GM12878 (cell line): ENCODE results near the gene TM4SF18. TPM values are rescaled to one million over a fixed set of nuclear protein-coding genes. Genes with fewer than 3 reads are reported as not detected.

Experiments used
- ATAC-seq: fragments of 200-7000 bp; cut with Tn5 transposase; 3 replicates; pipeline ENCODE4 v1.9.1; 2020; ENCODE audit warnings: mild to moderate bottlenecking, moderate library complexity
- BruUV-seq: library from RNA; stranded (reverse); fragments of 400-500 nt; replicated peaks from 2 replicates; lab custom pipeline; 2021; lab: Mats Ljungman, UMichigan
- CTCF ChIA-PET: fragments of 300-600 bp; sonication (Branson Sonifier 250); formaldehyde crosslinking; extraction: SDS; loops from one replicate; lab custom pipeline; 2021; ENCODE audit warnings: inconsistent platforms; lab: Yijun Ruan, JAX
- POLR2A ChIA-PET: fragments of 350-600 bp; formaldehyde crosslinking; extraction: SDS; loops from one replicate; lab custom pipeline; 2021; ENCODE audit warnings: inconsistent platforms; lab: Charles Lee
- RAD21 ChIA-PET: fragments of 300-600 bp; sonication (Branson Sonifier 250); formaldehyde crosslinking; loops from one replicate; lab custom pipeline; 2023; ENCODE audit warnings: antibody characterized with exemption; ENCODE audit not compliant: unreplicated experiment; lab: Charles Lee
- SMC1A ChIA-PET: fragments of 300-600 bp; sonication (Branson Sonifier 250); formaldehyde crosslinking; loops from one replicate; lab custom pipeline; 2023; ENCODE audit not compliant: unreplicated experiment, uncharacterized antibody; lab: Charles Lee
- DNase-seq: peaks from one replicate; pipeline ENCODE4 v3.0.0-alpha.2; 2011; ENCODE audit warnings: low read depth, low spot score
- FAIRE-seq: peaks from 3 replicates; lab custom pipeline; 2011; peaks lifted over from hg19 to GRCh38; lab: Jason Lieb, UNC
- H2AFZ ChIP-seq: 2 replicates; pipeline ENCODE4 v1.6.0; 2011; ENCODE audit warnings: low read depth, low read length, control low read depth; ENCODE audit not compliant: control insufficient read depth
- H3K27ac ChIP-seq: 2 replicates; pipeline ENCODE4 v1.5.1; 2011; ENCODE audit warnings: control low read depth; ENCODE audit not compliant: control insufficient read depth, insufficient read depth
- H3K27me3 ChIP-seq, 2 experiments: replicated peaks in 1 of 2; 2 replicates each; pipeline versions ENCODE4 v1.6.0 to v1.6.1; 2011; ENCODE audit warnings: low read length in 1 of 2; ENCODE audit not compliant: control insufficient read depth in 2 of 2, insufficient read depth in 2 of 2
- H3K36me3 ChIP-seq, 2 experiments: 2 replicates each; pipeline ENCODE4 v1.5.1; 2011; ENCODE audit warnings: low read length in 1 of 2; ENCODE audit not compliant: control insufficient read depth in 2 of 2, insufficient read depth in 2 of 2
- H3K4me1 ChIP-seq: 2 replicates; pipeline ENCODE4 v1.6.1; 2011; ENCODE audit warnings: mild to moderate bottlenecking, low read length, moderate library complexity, mixed read lengths; ENCODE audit not compliant: control insufficient read depth, insufficient read depth
- H3K4me2 ChIP-seq: 2 replicates; pipeline ENCODE4 v1.6.0; 2011; ENCODE audit warnings: control low read depth; ENCODE audit not compliant: control insufficient read depth, insufficient read depth
- H3K4me3 ChIP-seq: fragments of 200-600 bp; sonication (generic); 2 replicates; pipeline ENCODE4 v1.5.1; 2016
- H3K79me2 ChIP-seq: 2 replicates; pipeline ENCODE4 v1.6.0; 2011; ENCODE audit warnings: low read length; ENCODE audit not compliant: control insufficient read depth, insufficient read depth
- H3K9ac ChIP-seq: 2 replicates; pipeline ENCODE4 v1.8.0; 2011; ENCODE audit warnings: low read length, control low read depth, mixed read lengths; ENCODE audit not compliant: control insufficient read depth, insufficient read depth
- H3K9me3 ChIP-seq: replicated peaks from 3 replicates; pipeline ENCODE4 v1.5.1; 2011; ENCODE audit warnings: mild to moderate bottlenecking, low read length; ENCODE audit not compliant: control insufficient read depth, insufficient read depth
- H4K20me1 ChIP-seq: 2 replicates; pipeline ENCODE4 v1.6.0; 2011; ENCODE audit not compliant: control insufficient read depth, insufficient read depth
- CEBPB ChIP-seq, 2 experiments: fragments of 150-350 bp in 1 of 2; IDR thresholded peaks; 2 replicates each; pipeline ENCODE4 v1.6.1; 2012 to 2014; ENCODE audit warnings: low read depth in 2 of 2, low read length in 2 of 2, borderline replicate concordance in 1 of 2, inconsistent platforms in 1 of 2
- EGR1 ChIP-seq, 2 experiments: IDR thresholded peaks; 1 replicate in 1 of 2; 2 replicates in 1 of 2; pipeline ENCODE4 v1.6.1; 2011 to 2012; ENCODE audit warnings: low read depth in 2 of 2, low read length in 2 of 2, borderline replicate concordance in 1 of 2, mild to moderate bottlenecking in 1 of 2, moderate library complexity in 1 of 2
- NR2F1 ChIP-seq: fragments of 450-650 bp; conservative IDR thresholded peaks from 2 replicates; pipeline ENCODE4 v1.6.1; 2017; ENCODE audit warnings: mild to moderate bottlenecking
- RBBP5 ChIP-seq: fragments of 200-600 bp; sonication (generic); conservative IDR thresholded peaks from 2 replicates; pipeline ENCODE4 v1.6.1; 2016
- RFX5 ChIP-seq: IDR thresholded peaks from 2 replicates; pipeline ENCODE4 v1.6.1; 2011; ENCODE audit warnings: low read depth, low read length, improper control_type of control experiment
- SIN3A ChIP-seq: IDR thresholded peaks from 2 replicates; pipeline ENCODE4 v1.6.1; 2012; ENCODE audit warnings: low read depth, low read length, improper control_type of control experiment
- WGBS: methylation state at CpG from one replicate; pipeline ENCODE4 v1.1.6; 2016; ENCODE audit warnings: low lambda C conversion rate; ENCODE audit not compliant: insufficient replicate concordance, insufficient coverage; ENCODE audit errors: missing lambda C conversion rate; 5-methylcytosine and 5-hydroxymethylcytosine counted together
- in situ Hi-C: fragments of 300-500 bp; cut with MboI; formaldehyde crosslinking; loops from 9 replicates; pipeline ENCODE4 v1.14.3; 2018; ENCODE audit warnings: mixed read lengths
- intact Hi-C: fragments of 100-400 bp; cut with micrococcal nuclease; formaldehyde crosslinking; loops from one replicate; pipeline ENCODE4 v1.14.2; 2022; ENCODE audit not compliant: unreplicated experiment
- polyA plus RNA-seq, 11 experiments: library from polyadenylated mRNA; depleted of rRNA in 4 of 11; unstranded in 6 of 11; stranded (reverse) in 5 of 11; fragments of >200 nt; fragmentation: Nextera tagmentation in 4 of 11; fragmentation: Illumina TruSeq in 1 of 11; extraction: Ambion mirVana in 4 of 11; extraction: Trizol in 1 of 11; gene quantifications; 1 replicate in 1 of 11; 2 replicates in 10 of 11; pipeline versions ENCODE4 v1.2.1 to v1.2.3, GENCODE V29; 2011 to 2016; ENCODE audit warnings: inconsistent platforms in 2 of 11, missing spikeins in 2 of 11, low read depth in 1 of 11
- total RNA-seq, 4 experiments: library from RNA; depleted of rRNA in 3 of 4; stranded (reverse); fragments of >200 nt in 3 of 4; fragmentation: Illumina TruSeq in 1 of 4; extraction: Trizol in 1 of 4; gene quantifications; 2 replicates each; pipeline versions ENCODE4 v1.2.1 to v1.2.3, GENCODE V29; 2013 to 2021
- TF ChIP-seq, protein P1 (sequence below): fragments of 450-650 bp; formaldehyde crosslinking; IDR thresholded peaks from 2 replicates; pipeline ENCODE4 v1.4.0; 2022; ENCODE audit warnings: mild to moderate bottlenecking, moderate library complexity
- TF ChIP-seq, protein P2 (sequence below): IDR thresholded peaks from 2 replicates; pipeline ENCODE4 v1.6.1; 2011; ENCODE audit warnings: mild to moderate bottlenecking, low read depth, low read length, moderate library complexity; ENCODE audit not compliant: insufficient replicate concordance

TM4SF18 gene
- total and polyA plus RNA-seq, 10 of the 15 experiments (the other 5 are each of a cell fraction or from before 2014, with no cell fraction given), result 0.01 TPM; not detected in 9

DNA sequence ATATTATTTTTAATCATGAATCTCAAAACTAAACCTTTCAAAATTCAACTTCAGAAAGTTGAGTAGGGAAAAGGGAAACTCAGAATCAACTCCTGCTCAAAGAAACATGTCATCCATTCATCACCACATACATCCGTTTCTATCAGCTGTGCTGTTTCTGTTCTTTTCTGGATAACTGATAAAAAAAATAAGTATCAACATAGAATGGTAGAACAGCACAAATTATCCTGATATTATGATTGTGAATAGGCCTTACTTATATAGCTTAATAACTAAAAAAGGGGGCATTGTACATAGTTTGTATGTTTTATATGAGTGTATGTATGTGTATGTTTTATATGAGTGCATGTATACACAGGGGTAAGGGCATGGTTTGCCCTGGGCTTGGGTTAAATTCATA lies 41.0 kb upstream of the TM4SF18 start:
- Histone ChIP-seq H3K27ac (no peak overlapping the region), H3K9me3 (no peaks in the 10 kb centered on the region), H3K36me3 (no peaks in the 10 kb centered on the region), H3K4me1 (no peaks in the 10 kb centered on the region), H3K4me3 (no peak overlapping the region), H3K27me3 (no peaks in the 10 kb centered on the region; a peak in 1 of 4 replicates), H2AFZ (no peak overlapping the region), H4K20me1 (no peaks in the 10 kb centered on the region), H3K9ac (no peak overlapping the region), H3K79me2 (no peaks in the 10 kb centered on the region), H3K4me2 (no peak overlapping the region)
- ChIA-PET SMC1A (interaction anchor here (1.5 to 1.6 kb wide), 3 partner anchors 10 to 106 kb away, joined by 5 to 8 read pairs (median 5); no protein-coding TSS in a partner anchor), CTCF (interaction anchor here (0.7 to 1.4 kb wide), 3 partner anchors 10 to 105 kb away, joined by 3 read pairs; no protein-coding TSS in a partner anchor), RAD21 (no interaction called here), POLR2A (no interaction called here)
- in situ Hi-C loops, result no loop called here
- DNase-seq (no peak), ATAC-seq (no peak), FAIRE-seq (no peak)
- intact Hi-C loops, result loop anchor here (2.0 kb wide), 1 partner anchor 22 kb away; no protein-coding TSS in a partner anchor
- 0% methylated on average over 1 of the region's 1 CpG for WGBS
- BruUV-seq, result no TSS peak
- no peak for TF ChIP-seq CEBPB (IDR thresholded peaks at IDR 0.05; ENCODE audit: borderline replicate concordance in 1 of 2, low read depth in 2 of 2, low read length in 2 of 2)
- TF ChIP-seq, protein P1, sequence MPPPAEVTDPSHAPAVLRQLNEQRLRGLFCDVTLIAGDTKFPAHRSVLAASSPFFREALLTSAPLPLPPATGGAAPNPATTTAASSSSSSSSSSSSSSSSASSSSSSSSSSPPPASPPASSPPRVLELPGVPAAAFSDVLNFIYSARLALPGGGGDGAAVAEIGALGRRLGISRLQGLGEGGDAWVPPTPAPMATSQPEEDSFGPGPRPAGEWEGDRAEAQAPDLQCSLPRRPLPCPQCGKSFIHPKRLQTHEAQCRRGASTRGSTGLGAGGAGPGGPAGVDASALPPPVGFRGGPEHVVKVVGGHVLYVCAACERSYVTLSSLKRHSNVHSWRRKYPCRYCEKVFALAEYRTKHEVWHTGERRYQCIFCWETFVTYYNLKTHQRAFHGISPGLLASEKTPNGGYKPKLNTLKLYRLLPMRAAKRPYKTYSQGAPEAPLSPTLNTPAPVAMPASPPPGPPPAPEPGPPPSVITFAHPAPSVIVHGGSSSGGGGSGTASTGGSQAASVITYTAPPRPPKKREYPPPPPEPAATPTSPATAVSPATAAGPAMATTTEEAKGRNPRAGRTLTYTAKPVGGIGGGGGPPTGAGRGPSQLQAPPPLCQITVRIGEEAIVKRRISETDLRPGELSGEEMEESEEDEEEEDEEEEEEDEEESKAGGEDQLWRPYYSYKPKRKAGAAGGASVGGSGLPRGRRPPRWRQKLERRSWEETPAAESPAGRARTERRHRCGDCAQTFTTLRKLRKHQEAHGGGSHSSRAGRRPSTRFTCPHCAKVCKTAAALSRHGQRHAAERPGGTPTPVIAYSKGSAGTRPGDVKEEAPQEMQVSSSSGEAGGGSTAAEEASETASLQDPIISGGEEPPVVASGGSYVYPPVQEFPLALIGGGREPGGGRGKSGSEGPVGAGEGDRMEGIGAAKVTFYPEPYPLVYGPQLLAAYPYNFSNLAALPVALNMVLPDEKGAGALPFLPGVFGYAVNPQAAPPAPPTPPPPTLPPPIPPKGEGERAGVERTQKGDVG, result no peak
- TF ChIP-seq, protein P2, sequence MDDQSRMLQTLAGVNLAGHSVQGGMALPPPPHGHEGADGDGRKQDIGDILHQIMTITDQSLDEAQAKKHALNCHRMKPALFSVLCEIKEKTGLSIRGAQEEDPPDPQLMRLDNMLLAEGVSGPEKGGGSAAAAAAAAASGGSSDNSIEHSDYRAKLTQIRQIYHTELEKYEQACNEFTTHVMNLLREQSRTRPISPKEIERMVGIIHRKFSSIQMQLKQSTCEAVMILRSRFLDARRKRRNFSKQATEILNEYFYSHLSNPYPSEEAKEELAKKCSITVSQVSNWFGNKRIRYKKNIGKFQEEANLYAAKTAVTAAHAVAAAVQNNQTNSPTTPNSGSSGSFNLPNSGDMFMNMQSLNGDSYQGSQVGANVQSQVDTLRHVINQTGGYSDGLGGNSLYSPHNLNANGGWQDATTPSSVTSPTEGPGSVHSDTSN, result no peak
- TF ChIP-seq RFX5, result no peak
- TF ChIP-seq EGR1 (IDR thresholded peaks at IDR 0.05; ENCODE audit: borderline replicate concordance in 1 of 2, low read depth in 2 of 2, low read length in 2 of 2), result no peak
- no peak for TF ChIP-seq SIN3A
- TF ChIP-seq NR2F1, result no peak
- TF ChIP-seq RBBP5, result no peak
